Thymus (tissue), 11 donors: ENCODE results near the gene ATXN1L. TPM values are rescaled to one million over a fixed set of nuclear protein-coding genes. Genes with fewer than 3 reads are reported as not detected.
A peak's percentile ranks its signal among the peaks of the same experiment; 100 is the strongest.

Source experiments
- DNase-seq, 9 donors: peaks; one replicate each; pipeline ENCODE4 v3.0.0-alpha.2; 2013; ENCODE audit warnings: low spot score in 9 of 9, low read depth in 6 of 9, missing footprints in 1 of 9
- H3K27ac ChIP-seq, 2 donors: one replicate each; pipeline ENCODE4 v1.5.1; 2013; ENCODE audit warnings: control low read depth in 1 of 2, low read depth in 1 of 2, low read length in 1 of 2, mild to moderate bottlenecking in 1 of 2, moderate library complexity in 1 of 2
- H3K27me3 ChIP-seq, 2 donors: one replicate each; pipeline ENCODE4 v1.5.1; 2013; ENCODE audit warnings: low read length in 1 of 2; ENCODE audit not compliant: control insufficient read depth in 2 of 2, insufficient read depth in 1 of 2
- H3K36me3 ChIP-seq, 2 donors: one replicate each; pipeline ENCODE4 v1.5.1; 2013; ENCODE audit warnings: low read length in 1 of 2, mild to moderate bottlenecking in 1 of 2, moderate library complexity in 1 of 2; ENCODE audit not compliant: control insufficient read depth in 2 of 2, insufficient read depth in 2 of 2
- H3K4me1 ChIP-seq, 2 donors: one replicate each; pipeline ENCODE4 v1.5.1; 2013; ENCODE audit warnings: low read length in 2 of 2; ENCODE audit not compliant: control insufficient read depth in 2 of 2, insufficient read depth in 2 of 2
- H3K4me3 ChIP-seq, 2 donors: one replicate each; pipeline ENCODE4 v1.5.1; 2013; ENCODE audit warnings: low read length in 2 of 2, control low read depth in 1 of 2, mild to moderate bottlenecking in 1 of 2
- H3K9me3 ChIP-seq, 2 donors: one replicate each; pipeline ENCODE4 v1.5.1; 2013; ENCODE audit warnings: low read length in 1 of 2, mild to moderate bottlenecking in 1 of 2; ENCODE audit not compliant: control insufficient read depth in 2 of 2, insufficient read depth in 1 of 2
- WGBS: extraction: QIAGEN DNeasy Blood & Tissue Kit; methylation state at CpG from one replicate; pipeline ENCODE4 v1.1.7; 2013; 5-methylcytosine and 5-hydroxymethylcytosine counted together
- polyA plus RNA-seq: library from polyadenylated mRNA; stranded (reverse); fragments of 200-250 nt; gene quantifications from one replicate; pipeline ENCODE4 v1.2.3, GENCODE V29; 2013
- total RNA-seq: library from RNA; stranded (reverse); fragments of 120-200 nt; gene quantifications from one replicate; pipeline ENCODE4 v1.2.4, GENCODE V29; 2013
- donor health status: healthy.

The ATXN1L gene
- total and polyA plus RNA-seq, 2 donors = 6.5 to 10.8 TPM

DNA sequence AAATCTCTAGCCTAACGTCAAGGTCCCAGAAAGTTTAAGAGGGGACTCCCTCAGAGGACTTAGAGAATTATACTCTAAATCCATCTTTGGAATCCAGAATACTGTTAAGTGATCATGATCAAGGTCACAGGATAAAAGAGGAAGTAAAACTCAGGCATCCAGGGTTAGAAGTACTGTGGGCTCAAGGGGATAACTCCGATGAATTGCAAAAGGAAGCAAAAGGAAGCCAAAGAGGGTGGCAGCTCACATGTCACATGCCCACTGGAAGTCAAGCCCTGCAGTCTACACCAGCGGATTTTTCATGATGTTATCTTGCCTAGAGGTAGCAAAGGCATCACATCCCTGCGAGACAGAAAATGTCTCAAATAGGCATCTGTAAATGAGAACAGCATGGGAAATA is 34.4 kb downstream of the ATXN1L start:
- Histone ChIP-seq H3K9me3 (no peaks in the 10 kb centered on the region), H3K27ac (no peak overlapping the region), H3K4me3 (no peak overlapping the region), H3K36me3 (peaks cover 0 to 7% of the 10 kb centered on the region in 2 donors), H3K27me3 (peaks cover 13 to 26% of the 10 kb centered on the region in 2 donors), H3K4me1 (peaks cover 20 to 35% of the 10 kb centered on the region in 2 donors)
- 23% methylated on average over 4 of the region's 4 CpGs for WGBS
- peak in 1 of 9 donors; percentile 38 for DNase-seq

GRCh38 chr16:71882505-71883167 is 36.9 kb downstream of the ATXN1L start:
- Histone ChIP-seq H3K9me3 (no peaks in the 10 kb centered on the region), H3K4me1 (peaks cover 20 to 35% of the 10 kb centered on the region in 2 donors), H3K27me3 (peaks cover 21 to 34% of the 10 kb centered on the region in 2 donors), H3K4me3 (peak overlapping the region; percentile 57 to 85), H3K36me3 (peaks cover 0 to 7% of the 10 kb centered on the region in 2 donors), H3K27ac (peak overlapping the region in 1 of 2 donors; percentile 27)
- 13% methylated on average over 9 of the region's 9 CpGs for WGBS
- DNase-seq = peak in 7 of 9 donors; percentile 52 to 89 (median 70)

GRCh38 chr16:71883168-71883848 is 37.5 kb downstream of the ATXN1L start:
- Histone ChIP-seq H3K36me3 (peaks cover 0 to 7% of the 10 kb centered on the region in 2 donors), H3K27ac (peak overlapping the region; percentile 45 to 88), H3K4me3 (peak overlapping the region; percentile 57 to 85), H3K4me1 (peaks cover 20 to 35% of the 10 kb centered on the region in 2 donors), H3K9me3 (no peaks in the 10 kb centered on the region), H3K27me3 (peaks cover 21 to 34% of the 10 kb centered on the region in 2 donors)
- WGBS = 2% methylated on average over 46 of the region's 46 CpGs
- DNase-seq = peak in 6 of 9 donors; percentile 33 to 66 (median 38)

- Histone ChIP-seq H3K36me3 (peaks cover 0 to 3% of the 10 kb centered on the region in 2 donors), H3K27me3 (peaks cover 21 to 34% of the 10 kb centered on the region in 2 donors), H3K4me1 (peaks cover 20 to 35% of the 10 kb centered on the region in 2 donors), H3K4me3 (peak within 1 kb of the TSS; percentile 57 to 85), H3K9me3 (no peaks in the 10 kb centered on the region), H3K27ac (peak within 1 kb of the TSS; percentile 51 to 88)
- DNase-seq = peak in 5 of 9 donors; percentile 65 to 80 (median 69)
- under 1% methylated on average over 75 of the region's 85 CpGs for WGBS
These were observed 38.3 kb downstream of the ATXN1L start, which contains the start of gene ZNF821 for GRCh38 chr16:71883849-71884638. Gene ZNF821, minus strand, starts transcription at chr16:71884182. Its CDS starts 4,236 bp downstream, at chr16:71879946.

DNA sequence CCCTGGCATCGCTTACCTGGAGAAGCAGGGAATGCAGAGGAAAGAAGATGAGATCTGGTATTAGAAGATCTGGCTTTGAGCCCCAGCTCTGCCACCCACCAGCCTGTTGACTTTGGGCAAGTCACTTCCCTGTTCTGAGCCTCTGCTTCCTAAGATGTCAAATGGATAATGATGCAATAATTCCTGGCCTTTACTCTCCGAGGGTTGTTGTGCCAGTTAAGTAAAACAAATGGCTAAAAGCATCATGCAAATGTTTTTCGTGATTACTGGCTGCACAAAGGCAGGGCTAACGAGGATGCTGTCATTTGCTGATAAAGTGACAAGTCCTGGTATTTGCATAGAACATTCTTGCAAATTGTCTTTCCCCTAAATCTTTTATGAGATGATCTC is 39.5 kb downstream of the ATXN1L start:
- no peak for DNase-seq
- WGBS = 60% methylated on average over 4 of the region's 4 CpGs
- H3K27ac ChIP-seq = no peak overlapping the region
- peaks cover 21 to 32% of the 10 kb centered on the region in 2 donors for H3K27me3 ChIP-seq
- H3K4me1 ChIP-seq = peaks cover 17 to 32% of the 10 kb centered on the region in 2 donors
- no peaks in the 10 kb centered on the region for H3K9me3 ChIP-seq
- no peak overlapping the region for H3K4me3 ChIP-seq
- H3K36me3 ChIP-seq = no peaks in the 10 kb centered on the region

- Histone ChIP-seq H3K4me3 (no peak overlapping the region), H3K27me3 (peaks cover 12 to 19% of the 10 kb centered on the region in 2 donors), H3K27ac (no peak overlapping the region), H3K9me3 (no peaks in the 10 kb centered on the region), H3K36me3 (no peaks in the 10 kb centered on the region), H3K4me1 (peaks cover 6% of the 10 kb centered on the region in 2 donors)
- 100% methylated on average over 3 of the region's 3 CpGs for WGBS
- no peak for DNase-seq
These were observed 43.4 kb downstream of the ATXN1L start for GRCh38 chr16:71889147-71889546.

DNA sequence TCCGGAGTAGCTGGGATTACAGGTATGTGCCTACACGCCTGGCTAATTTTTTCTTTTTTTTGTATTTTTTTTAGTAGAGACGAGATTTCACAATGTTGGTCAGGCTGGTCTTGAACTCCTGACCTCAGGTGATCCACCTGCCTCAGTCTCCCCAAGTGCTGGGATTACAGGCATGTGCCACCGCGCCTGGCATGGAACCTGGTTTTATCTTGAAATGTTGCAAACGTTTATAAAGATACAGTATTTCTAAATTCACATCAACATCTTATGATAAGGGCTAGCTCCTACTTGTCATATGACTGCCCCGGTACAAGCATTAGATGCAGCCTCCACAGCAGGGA is 48.1 kb downstream of the ATXN1L start:
- no peaks in the 10 kb centered on the region for H3K36me3 ChIP-seq
- 50% methylated on average over 7 of the region's 7 CpGs for whole genome bisulfite sequencing

GRCh38 chr16:71894229-71894920 is 48.6 kb downstream of the ATXN1L start:
- H3K9me3 ChIP-seq = no peaks in the 10 kb centered on the region
- DNase-seq = peak in 6 of 9 donors; percentile 19 to 66 (median 31)
- H3K4me3 ChIP-seq = peak overlapping the region; percentile 79 to 87
- no peaks in the 10 kb centered on the region for H3K36me3 ChIP-seq
- H3K27ac ChIP-seq = peak overlapping the region; percentile 94 to 96
- H3K27me3 ChIP-seq = no peaks in the 10 kb centered on the region
- peaks cover 6 to 10% of the 10 kb centered on the region in 2 donors for H3K4me1 ChIP-seq
- under 1% methylated on average over 31 of the region's 31 CpGs for WGBS

More for the DNA sequence above, 48.1 kb downstream of the ATXN1L start:
- Histone ChIP-seq H3K27ac (peak overlapping the region in 1 of 2 donors; percentile 94), H3K4me3 (peak overlapping the region; percentile 79 to 87), H3K4me1 (peaks cover 6 to 10% of the 10 kb centered on the region in 2 donors), H3K9me3 (no peaks in the 10 kb centered on the region), H3K27me3 (no peaks in the 10 kb centered on the region)
- DNase-seq = no peak
